WTC11 (cell line): ENCODE results near the gene FLOT2. TPM values are rescaled to one million over a fixed set of nuclear protein-coding genes. Genes with fewer than 3 reads are reported as not detected.

Experiments used
- ATAC-seq: fragments of 200-7000 bp; cut with Tn5 transposase; 2 replicates; pipeline ENCODE4 v1.10.0; 2021; ENCODE audit warnings: mild to moderate bottlenecking, moderate library complexity
- CTCF ChIA-PET: fragments of 300-600 bp; sonication (Branson Sonifier 250); formaldehyde crosslinking; loops from one replicate; lab custom pipeline; 2021; ENCODE audit warnings: antibody characterized with exemption; lab: Charles Lee
- POLR2A ChIA-PET: fragments of 350-600 bp; sonication (Branson Sonifier 250); formaldehyde crosslinking; loops from one replicate; lab custom pipeline; 2021; ENCODE audit warnings: antibody characterized with exemption; lab: Charles Lee
- DNase-seq: peaks from one replicate; pipeline ENCODE4 v3.0.0; 2021; ENCODE audit warnings: low spot score
- H3K27ac Mint-ChIP-seq: 2 replicates; pipeline ENCODE4 v1.8.0; 2021; ENCODE audit warnings: mixed read lengths
- H3K27me3 Mint-ChIP-seq: 2 replicates; pipeline ENCODE4 v1.8.0; 2021; ENCODE audit warnings: low read depth, mild to moderate bottlenecking, moderate library complexity, mixed read lengths
- H3K36me3 Mint-ChIP-seq: 2 replicates; pipeline ENCODE4 v1.8.0; 2021; ENCODE audit warnings: mixed read lengths
- H3K4me1 Mint-ChIP-seq: 2 replicates; pipeline ENCODE4 v1.8.0; 2022; ENCODE audit warnings: mixed read lengths
- H3K4me3 Mint-ChIP-seq: 2 replicates; pipeline ENCODE4 v1.8.0; 2021; ENCODE audit warnings: mild to moderate bottlenecking, moderate library complexity, mixed read lengths
- H3K9me3 Mint-ChIP-seq: 2 replicates; pipeline ENCODE4 v1.8.0; 2021; ENCODE audit warnings: mixed read lengths
- AFF4 ChIP-seq: sonication (generic); formaldehyde crosslinking; IDR thresholded peaks from 2 replicates; pipeline ENCODE4 v1.8.1; 2023; ENCODE audit warnings: mild to moderate bottlenecking, missing genetic modification reagents, borderline replicate concordance
- ATF2 ChIP-seq: sonication (generic); formaldehyde crosslinking; IDR thresholded peaks from 2 replicates; pipeline ENCODE4 v1.8.1; 2022; ENCODE audit warnings: low read depth, missing genetic modification reagents, borderline replicate concordance
- CBFB ChIP-seq: sonication (generic); formaldehyde crosslinking; IDR thresholded peaks from 2 replicates; pipeline ENCODE4 v1.8.1; 2022; ENCODE audit warnings: mild to moderate bottlenecking, low read depth, missing genetic modification reagents
- CDX4 ChIP-seq: fragments of 250-450 bp; sonication (Bioruptor Pico); IDR thresholded peaks from 2 replicates; pipeline ENCODE4 v1.9.0; 2021; ENCODE audit warnings: moderate library complexity, mild to moderate bottlenecking, inconsistent platforms, borderline replicate concordance
- CREB1 ChIP-seq: sonication (generic); formaldehyde crosslinking; IDR thresholded peaks from 2 replicates; pipeline ENCODE4 v1.8.0; 2023; ENCODE audit warnings: mild to moderate bottlenecking, missing genetic modification reagents
- E2F1 ChIP-seq: sonication (generic); formaldehyde crosslinking; IDR thresholded peaks from 2 replicates; pipeline ENCODE4 v1.8.0; 2022; ENCODE audit warnings: mild to moderate bottlenecking, missing genetic modification reagents
- ELF4 ChIP-seq: sonication (generic); formaldehyde crosslinking; IDR thresholded peaks from 2 replicates; pipeline ENCODE4 v1.8.1; 2022; ENCODE audit warnings: low read depth, mild to moderate bottlenecking, moderate library complexity, missing genetic modification reagents
- ESRRA ChIP-seq: sonication (generic); formaldehyde crosslinking; IDR thresholded peaks from 2 replicates; pipeline ENCODE4 v1.8.1; 2022; ENCODE audit warnings: mild to moderate bottlenecking, missing genetic modification reagents, borderline replicate concordance
- NFE2L1 ChIP-seq: sonication (generic); formaldehyde crosslinking; IDR thresholded peaks from 2 replicates; pipeline ENCODE4 v1.8.1; 2023; ENCODE audit warnings: missing genetic modification reagents
- NR3C1 ChIP-seq: sonication (generic); formaldehyde crosslinking; conservative IDR thresholded peaks from 2 replicates; pipeline ENCODE4 v1.8.1; 2023; ENCODE audit warnings: low read depth, mild to moderate bottlenecking, missing genetic modification reagents
- OVOL2 ChIP-seq: fragments of 250-450 bp; sonication (Bioruptor Pico); IDR thresholded peaks from 2 replicates; pipeline ENCODE4 v1.9.0; 2021; ENCODE audit warnings: mild to moderate bottlenecking, borderline replicate concordance
- SMAD3 ChIP-seq: sonication (generic); formaldehyde crosslinking; IDR thresholded peaks from 2 replicates; pipeline ENCODE4 v1.8.0; 2022; ENCODE audit warnings: missing genetic modification reagents, mild to moderate bottlenecking, borderline replicate concordance
- STAT6 ChIP-seq: sonication (generic); formaldehyde crosslinking; conservative IDR thresholded peaks from 2 replicates; pipeline ENCODE4 v1.8.1; 2023; ENCODE audit warnings: mild to moderate bottlenecking, low read depth, missing genetic modification reagents, moderate library complexity
- TCF7 ChIP-seq: sonication (generic); formaldehyde crosslinking; IDR thresholded peaks from 2 replicates; pipeline ENCODE4 v1.8.0; 2022; ENCODE audit warnings: mild to moderate bottlenecking, low read depth, missing genetic modification reagents, moderate library complexity
- TEAD1 ChIP-seq: sonication (generic); formaldehyde crosslinking; IDR thresholded peaks from 2 replicates; pipeline ENCODE4 v1.8.0; 2022; ENCODE audit warnings: mild to moderate bottlenecking, missing genetic modification reagents
- ZNF425 ChIP-seq: fragments of 250-450 bp; sonication (Bioruptor Pico); conservative IDR thresholded peaks from 2 replicates; pipeline ENCODE4 v1.9.0; 2021; ENCODE audit warnings: mild to moderate bottlenecking
- ZNF512 ChIP-seq: sonication (generic); formaldehyde crosslinking; IDR thresholded peaks from 2 replicates; pipeline ENCODE4 v1.8.1; 2022; ENCODE audit warnings: missing genetic modification reagents, borderline replicate concordance
- ZNF532 ChIP-seq: fragments of 250-450 bp; sonication (Bioruptor Pico); IDR thresholded peaks from 2 replicates; pipeline ENCODE4 v1.9.0; 2021; ENCODE audit warnings: mild to moderate bottlenecking, borderline replicate concordance
- total RNA-seq: library from RNA; stranded (reverse); gene quantifications from 3 replicates; pipeline ENCODE4 v1.2.3, GENCODE V29; 2021

Gene FLOT2
- total RNA-seq, 1 experiment from 2014 or later, result 139 TPM

GRCh38 chr17:28887871-28888471, 9.6 kb downstream of the FLOT2 start:
- ATAC-seq (no peak), DNase-seq (no peak)
- Mint-ChIP-seq H3K27ac (no peak overlapping the region), H3K4me1 (peaks cover 7% of the 10 kb centered on the region), H3K9me3 (no peaks in the 10 kb centered on the region), H3K4me3 (no peak overlapping the region), H3K36me3 (peaks cover 12% of the 10 kb centered on the region), H3K27me3 (no peaks in the 10 kb centered on the region)
- ChIA-PET POLR2A (no interaction called here), CTCF (interaction anchor here (0.6 to 1.0 kb wide), 4 partner anchors 14 to 160 kb away, joined by 3 to 5 read pairs (median 3); no protein-coding TSS in a partner anchor)
- TF ChIP-seq OVOL2 (CRISPR knock-in tag), result no peak
- TF ChIP-seq ZNF532 (CRISPR knock-in tag), result no peak
- TF ChIP-seq AFF4, result no peak
- TF ChIP-seq NFE2L1 (CRISPR knock-in tag), result no peak
- no peak for TF ChIP-seq CDX4 (CRISPR knock-in tag)
- no peak for TF ChIP-seq ZNF425 (CRISPR knock-in tag)
- no peak for TF ChIP-seq ESRRA
- no peak for TF ChIP-seq TCF7 (CRISPR knock-in tag)
- TF ChIP-seq SMAD3, result no peak
- no peak for TF ChIP-seq CREB1 (CRISPR knock-in tag)
- TF ChIP-seq NR3C1 (CRISPR knock-in tag), result no peak
- no peak for TF ChIP-seq ZNF512 (CRISPR knock-in tag)
- TF ChIP-seq CBFB, result no peak
- no peak for TF ChIP-seq STAT6
- TF ChIP-seq ATF2 (CRISPR knock-in tag), result no peak
- TF ChIP-seq E2F1 (CRISPR knock-in tag), result no peak
- no peak for TF ChIP-seq ELF4 (CRISPR knock-in tag)
- no peak for TF ChIP-seq TEAD1 (CRISPR knock-in tag)
